Glomerular visceral epithelial cell (primary cell): Measurements from ENCODE around the gene SLC17A7.

Experiments used
- DNase-seq: peaks from one replicate; pipeline ENCODE4 v3.0.0-alpha.2; 2016; ENCODE audit errors: extremely low spot score

The SLC17A7 gene

GRCh38 chr19:49408816-49409440 lies 32.4 kb downstream of the SLC17A7 start:
- DNase-seq = peak; percentile 50

- DNase-seq = no peak
Observed at GRCh38 chr19:49407482-49408015, 33.8 kb downstream of the SLC17A7 start.

GRCh38 chr19:49407079-49407478 lies 34.2 kb downstream of the SLC17A7 start:
- DNase-seq = no peak

- no peak for DNase-seq
Observed at GRCh38 chr19:49403404-49404187, 37.7 kb downstream of the SLC17A7 start.

GRCh38 chr19:49400029-49400428 lies 41.3 kb downstream of the SLC17A7 start:
- DNase-seq = no peak

- DNase-seq = no peak
Observed at GRCh38 chr19:49398931-49399330, 42.4 kb downstream of the SLC17A7 start.

GRCh38 chr19:49398001-49398615 lies 43.2 kb downstream of the SLC17A7 start:
- no peak for DNase-seq

GRCh38 chr19:49396738-49397505 lies 44.4 kb downstream of the SLC17A7 start:
- no peak for DNase-seq

- no peak for DNase-seq
Observed at GRCh38 chr19:49395581-49396407, 45.5 kb downstream of the SLC17A7 start.

GRCh38 chr19:49393881-49394280 lies 47.4 kb downstream of the SLC17A7 start:
- DNase-seq = no peak

GRCh38 chr19:49391581-49392399 lies 49.5 kb downstream of the SLC17A7 start:
- DNase-seq = peak; percentile 78

GRCh38 chr19:49390929-49391359 lies 50.4 kb downstream of the SLC17A7 start:
- no peak for DNase-seq

GRCh38 chr19:49390131-49390928 lies 51.0 kb downstream of the SLC17A7 start:
- DNase-seq = no peak

- DNase-seq = no peak
Observed at GRCh38 chr19:49389406-49389805, 51.9 kb downstream of the SLC17A7 start.

GRCh38 chr19:49387936-49388372 lies 53.4 kb downstream of the SLC17A7 start, which contains the start of gene KASH5:
TSS of gene KASH5 (plus strand) at chr19:49388249. CDS start at chr19:49390884, 2,635 bp downstream.
- peak; percentile 30 for DNase-seq

- DNase-seq = no peak
Observed at GRCh38 chr19:49383599-49383998, 57.7 kb downstream of the SLC17A7 start.

- no peak for DNase-seq
Observed at GRCh38 chr19:49382639-49383038, 58.7 kb downstream of the SLC17A7 start.

- DNase-seq = no peak
Observed at GRCh38 chr19:49380391-49380790, 60.9 kb downstream of the SLC17A7 start.
